Measurements from ENCODE around the gene PROSER3. TPM values are rescaled to one million over a fixed set of nuclear protein-coding genes. Genes with fewer than 3 reads are reported as not detected.

PROSER3 gene
- total and polyA plus RNA-seq, 2 of the 13 experiments (the other 11 are each of a cell fraction or from before 2014, with no cell fraction given), result 5.1 to 5.7 TPM

GRCh38 chr19:35719402-35720162 lies 38.4 kb upstream of the PROSER3 start (continued):
- TF ChIP-seq ZNF574 (CRISPR knock-in tag; IDR thresholded peaks at IDR 0.05) (peak; percentile 31; the same call in 1 of the 2 replicates), BRF2 (CRISPR knock-in tag; IDR thresholded peaks at IDR 0.05) (no peak), ARID4A (CRISPR knock-in tag; IDR thresholded peaks at IDR 0.05; ENCODE audit: borderline replicate concordance) (peak; percentile 63), SP5 (CRISPR knock-in tag; IDR thresholded peaks at IDR 0.05; ENCODE audit: borderline replicate concordance, low read depth) (peak; percentile 66; the same call in 1 of the 2 replicates), GMEB1 (CRISPR knock-in tag; IDR thresholded peaks at IDR 0.05; ENCODE audit: borderline replicate concordance) (peak; percentile 28; the same call in 1 of the 2 replicates), RFX1 (IDR thresholded peaks at IDR 0.05) (no peak), PLSCR1 (CRISPR knock-in tag; IDR thresholded peaks at IDR 0.05; ENCODE audit: borderline replicate concordance) (no peak), FOXC1 (CRISPR knock-in tag; IDR thresholded peaks at IDR 0.05; ENCODE audit: borderline replicate concordance) (no peak), THAP11 (CRISPR knock-in tag; IDR thresholded peaks at IDR 0.05) (peak; percentile 52), ZUFSP (CRISPR knock-in tag; IDR thresholded peaks at IDR 0.05; ENCODE audit: borderline replicate concordance) (no peak), ZNF740 (CRISPR knock-in tag; IDR thresholded peaks at IDR 0.05) (no peak)

Data from HepG2 (cell line).